Hematopoietic multipotent progenitor cell (in vitro differentiated cells): ENCODE data around the gene GPR84. TPM values are rescaled to one million over a fixed set of nuclear protein-coding genes. Genes with fewer than 3 reads are reported as not detected.
A peak's percentile ranks its signal among the peaks of the same experiment; 100 is the strongest.

Source experiments
- DNase-seq, 3 donors: peaks; one replicate each; pipeline ENCODE4 v3.0.0-alpha.2; 2011 to 2015; ENCODE audit warnings: low read depth in 2 of 3, low spot score in 2 of 3
- total RNA-seq: library from RNA; depleted of rRNA; stranded (reverse); fragments of >200 nt; gene quantifications from one replicate; pipeline ENCODE4 v1.2.3, GENCODE V29; 2012

Gene GPR84
- 0.81 TPM for total RNA-seq

DNA sequence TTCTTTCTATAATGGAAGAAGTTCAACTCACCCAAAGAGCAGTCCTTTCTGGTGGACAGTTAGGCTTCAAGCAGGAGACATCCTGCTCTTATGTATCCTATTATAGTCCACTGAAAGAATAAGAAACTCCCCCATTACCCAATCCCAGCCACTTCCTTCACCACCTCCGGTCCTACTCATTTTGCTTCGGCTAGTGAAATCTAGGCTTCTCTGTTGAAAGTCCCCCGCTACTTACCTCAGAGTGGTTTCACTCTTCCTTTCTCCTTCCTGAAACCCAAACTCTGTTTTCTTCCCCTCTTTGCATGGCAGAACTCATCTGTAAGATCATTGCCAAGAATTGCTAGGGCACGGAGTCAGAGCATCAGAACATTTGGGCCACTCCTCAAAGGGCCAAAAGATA is at the start of gene GPR84:
TSS of gene GPR84 (minus strand) at position 74 of the 400 bp plus-strand sequence. CDS start 635 bp downstream, outside the sequence.
- peak in 1 of 3 donors; percentile 58 for DNase-seq

- DNase-seq: peak; percentile 53 to 92 (median 87)
Observed at GRCh38 chr12:54413284-54414190, 49.3 kb upstream of the GPR84 start.

- no peak for DNase-seq
Observed at GRCh38 chr12:54412786-54413185, 48.5 kb upstream of the GPR84 start.

GRCh38 chr12:54412348-54412747 is 48.1 kb upstream of the GPR84 start:
- no peak for DNase-seq

DNA sequence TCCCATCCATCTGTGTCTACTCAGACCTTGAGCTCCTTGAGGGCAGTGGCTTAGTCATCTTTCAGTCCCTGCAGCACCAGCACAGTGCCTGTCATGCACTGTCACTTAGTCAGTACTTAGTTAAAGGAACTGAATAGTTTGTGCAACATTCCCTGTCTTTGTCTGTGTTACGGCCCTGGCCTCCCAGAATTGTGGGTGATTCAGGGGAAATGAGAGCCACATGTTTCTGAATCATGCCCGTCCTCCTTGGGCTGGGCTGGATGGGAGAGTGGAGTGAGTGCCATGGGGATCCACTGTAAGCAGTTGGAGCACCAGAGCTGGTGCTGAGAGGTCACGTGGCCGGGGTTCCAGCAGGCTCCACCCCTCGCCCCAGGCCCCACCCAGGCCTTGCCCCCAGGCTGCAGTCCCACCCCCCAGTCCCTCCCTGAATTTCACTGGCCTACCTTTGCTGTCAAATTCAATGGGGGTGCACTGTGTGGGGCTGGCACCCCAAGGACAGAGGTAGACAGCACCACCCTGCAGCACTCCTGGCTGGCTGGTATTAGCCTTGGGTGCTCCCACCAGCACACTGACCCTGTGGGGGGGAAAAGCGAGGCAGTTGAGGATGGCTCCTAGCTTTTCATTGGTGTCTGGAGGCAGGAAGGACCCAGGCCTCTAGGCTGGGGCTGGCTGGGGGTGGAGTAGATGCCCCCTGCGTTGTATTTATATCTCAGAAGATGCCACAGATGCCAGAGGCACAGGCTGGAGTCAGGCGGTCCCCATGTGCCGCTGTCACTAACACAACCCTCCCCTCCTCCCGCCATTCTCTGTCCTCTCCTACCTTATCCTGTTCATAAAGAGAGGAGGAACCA is 47.3 kb upstream of the GPR84 start:
- peak in 1 of 3 donors; percentile 54 for DNase-seq

DNA sequence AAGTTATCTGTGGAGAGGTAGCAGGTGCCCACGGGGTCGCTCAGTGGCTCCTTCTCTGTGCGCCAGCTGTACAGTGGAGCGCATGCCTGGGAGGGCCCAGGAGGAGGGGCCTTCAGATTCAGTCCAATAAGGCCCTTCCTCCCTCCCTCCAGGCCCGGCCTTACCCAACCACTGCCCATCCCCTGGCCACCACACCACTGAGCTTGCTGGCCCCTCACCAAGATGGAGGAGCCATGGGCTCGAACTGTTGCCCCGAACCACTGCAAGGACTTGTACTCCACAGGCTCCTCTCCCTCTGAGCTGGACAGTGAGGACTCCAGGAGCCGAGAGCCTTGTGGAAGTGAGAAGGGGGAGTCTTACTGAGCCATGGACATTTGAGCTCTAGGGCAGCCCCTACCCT is 45.0 kb upstream of the GPR84 start:
- no peak for DNase-seq

DNA sequence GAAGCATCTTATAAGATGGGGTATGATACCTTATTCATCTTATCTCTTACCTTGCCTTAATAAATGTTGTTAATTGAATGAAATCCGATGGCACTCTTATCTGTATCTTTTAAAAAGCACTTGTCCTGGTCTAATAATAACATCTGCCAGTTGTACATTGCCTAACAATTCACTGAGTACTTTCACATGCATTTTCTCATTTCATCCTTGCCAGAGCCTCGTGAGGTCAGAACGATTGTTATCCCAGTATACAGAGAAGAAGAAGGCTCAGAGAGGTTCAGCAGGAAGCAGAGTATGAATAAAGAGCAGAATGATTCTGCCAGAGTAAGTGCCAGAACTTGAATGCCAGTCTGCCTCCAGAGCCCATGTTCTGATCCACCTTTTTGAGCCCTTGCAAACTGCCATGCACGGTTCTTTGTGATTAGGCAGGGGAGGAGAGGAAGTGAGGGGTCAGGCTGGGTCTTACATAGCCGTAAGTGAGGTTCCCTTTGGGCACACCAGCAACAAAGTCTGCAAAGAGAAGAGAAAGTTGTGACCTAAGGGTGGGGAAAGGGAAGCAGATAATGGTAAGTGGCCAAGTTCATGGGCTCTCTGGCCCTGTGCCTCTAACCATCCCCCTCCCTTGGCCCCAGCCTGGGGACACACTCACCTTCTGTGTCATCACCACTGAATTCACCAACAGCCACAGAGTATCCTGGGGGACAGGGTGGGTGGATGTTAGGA is 43.1 kb upstream of the GPR84 start:
- no peak for DNase-seq

GRCh38 chr12:54405573-54405972 is 41.3 kb upstream of the GPR84 start:
- no peak for DNase-seq

DNA sequence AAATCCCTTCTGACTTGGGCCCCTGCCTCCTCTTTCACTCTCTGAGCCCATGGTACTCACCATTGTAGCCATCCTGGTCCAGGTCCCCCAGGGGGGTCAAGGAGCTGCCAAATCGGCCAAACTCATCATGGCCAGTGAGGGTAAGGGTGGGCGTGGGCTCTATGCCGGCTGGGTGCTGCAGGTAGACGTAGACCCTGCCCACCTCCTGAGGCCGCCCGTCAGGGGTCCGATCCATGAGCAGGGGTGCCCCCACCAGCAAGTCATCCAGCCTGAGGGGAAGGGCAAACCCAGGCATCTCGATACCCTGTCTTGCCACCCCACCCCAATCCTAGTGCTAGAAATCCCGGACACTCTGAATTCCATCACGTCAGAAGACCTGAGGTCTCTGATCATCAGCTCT is 40.8 kb upstream of the GPR84 start:
- no peak for DNase-seq

DNA sequence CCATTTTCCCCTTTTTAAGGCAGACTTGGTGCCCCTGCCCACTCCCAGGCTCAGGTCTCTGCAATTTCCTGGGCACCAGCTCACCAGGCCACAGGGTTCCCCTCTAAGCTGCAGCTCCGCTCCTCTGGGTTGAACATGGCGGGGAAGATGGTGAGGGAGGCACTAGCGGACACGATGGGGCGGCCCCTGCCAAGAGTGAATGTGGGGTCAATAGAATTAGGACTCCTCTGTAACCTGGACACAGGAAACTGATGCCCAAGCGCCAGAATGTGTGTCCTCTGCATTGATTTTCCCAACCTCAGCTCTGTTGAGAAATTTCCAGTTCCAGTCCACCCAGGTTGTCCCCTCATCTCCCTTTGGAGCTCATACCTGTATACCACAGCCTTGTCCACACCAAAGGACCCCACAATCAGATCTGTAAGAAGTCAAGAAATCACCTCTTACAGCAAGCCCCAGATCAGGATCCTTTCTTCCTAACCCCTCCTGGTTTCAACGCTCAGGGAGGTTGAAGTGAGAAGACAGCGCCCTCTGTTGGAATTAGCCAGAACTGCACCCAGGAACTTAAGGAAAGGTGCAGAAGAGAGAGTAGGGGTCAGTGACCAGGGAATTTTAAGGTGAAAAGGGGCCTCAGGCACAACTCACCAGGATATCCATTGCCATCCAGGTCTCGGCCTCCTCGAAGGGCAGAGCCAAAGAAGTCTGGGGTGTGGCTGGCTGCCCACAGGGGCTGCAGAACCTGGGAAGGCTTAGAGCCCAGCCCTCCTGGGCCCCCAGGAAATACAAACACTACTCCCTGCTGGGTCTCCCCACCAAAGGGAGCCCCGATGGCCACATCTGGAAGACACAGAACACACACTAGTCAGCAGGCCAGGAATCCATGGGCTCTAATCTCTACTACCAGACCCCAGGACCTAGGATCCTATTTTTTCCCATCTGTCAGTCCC is 40.0 kb upstream of the GPR84 start:
- DNase-seq: peak in 2 of 3 donors; percentile 57 to 75

- no peak for DNase-seq
Observed at GRCh38 chr12:54401119-54401518, 36.8 kb upstream of the GPR84 start.

DNA sequence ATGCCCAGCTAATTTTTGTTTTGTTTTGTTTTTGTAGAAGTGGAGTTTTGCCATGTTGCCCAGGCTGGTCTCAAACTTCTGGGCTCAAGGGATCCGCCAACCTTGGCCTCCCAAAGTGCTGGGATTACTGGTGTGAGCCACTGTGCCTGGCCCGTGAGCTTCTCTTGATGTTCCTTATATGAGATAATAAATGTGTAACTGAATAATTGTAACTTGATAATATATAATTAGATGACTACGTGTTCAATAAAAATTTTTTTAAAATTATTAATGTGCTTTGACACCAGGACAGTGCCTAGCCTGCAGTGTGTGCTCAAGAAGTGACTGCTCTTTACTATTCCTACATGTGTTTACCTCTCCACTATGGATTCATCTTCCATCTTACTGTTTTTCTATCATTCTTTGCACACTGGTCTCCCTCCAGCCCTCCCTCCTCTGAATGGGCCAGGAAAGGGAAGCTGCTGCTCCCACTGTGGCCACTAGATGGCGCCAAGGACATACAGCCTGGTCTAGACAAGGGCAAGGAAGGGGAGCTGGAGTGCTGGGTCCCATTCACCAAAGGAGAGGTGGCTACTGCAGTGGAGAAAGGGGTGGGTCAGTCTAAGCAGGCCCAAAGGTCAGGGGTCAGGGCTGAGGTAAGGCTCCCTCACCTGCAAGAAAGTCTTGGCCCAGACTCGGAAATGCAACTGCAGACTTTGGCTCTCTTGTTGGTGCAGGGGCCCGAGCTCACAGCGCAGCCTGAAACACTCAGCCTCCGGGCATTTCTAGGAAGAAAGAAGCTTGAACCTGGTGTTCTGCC is 34.9 kb upstream of the GPR84 start:
- DNase-seq: peak; percentile 82 to 93 (median 83)

- DNase-seq: no peak
Observed at GRCh38 chr12:54398218-54398617, 33.9 kb upstream of the GPR84 start.

DNA sequence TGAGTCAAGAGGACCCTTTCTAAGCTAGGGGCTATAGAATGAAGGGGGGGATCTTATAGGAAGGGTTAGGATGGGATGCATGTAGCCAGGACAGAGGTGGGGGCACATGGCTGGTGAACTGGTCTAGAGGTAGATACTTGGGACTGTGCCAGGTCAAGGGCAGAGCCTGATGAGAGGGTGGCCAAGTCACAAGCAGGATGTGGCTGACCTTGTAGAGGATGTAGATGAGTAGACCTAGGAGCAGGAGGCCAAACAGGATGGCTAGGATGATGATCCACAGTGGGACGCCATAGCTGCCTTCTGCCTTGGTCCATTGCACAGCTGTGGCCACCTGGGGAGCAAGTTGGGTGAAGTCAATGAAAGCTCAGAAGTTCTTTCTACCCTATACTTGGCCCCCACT is 32.9 kb upstream of the GPR84 start:
- no peak for DNase-seq

GRCh38 chr12:54395545-54395944 is 31.3 kb upstream of the GPR84 start:
- DNase-seq: no peak

GRCh38 chr12:54394986-54395385 is 30.7 kb upstream of the GPR84 start:
- no peak for DNase-seq

DNA sequence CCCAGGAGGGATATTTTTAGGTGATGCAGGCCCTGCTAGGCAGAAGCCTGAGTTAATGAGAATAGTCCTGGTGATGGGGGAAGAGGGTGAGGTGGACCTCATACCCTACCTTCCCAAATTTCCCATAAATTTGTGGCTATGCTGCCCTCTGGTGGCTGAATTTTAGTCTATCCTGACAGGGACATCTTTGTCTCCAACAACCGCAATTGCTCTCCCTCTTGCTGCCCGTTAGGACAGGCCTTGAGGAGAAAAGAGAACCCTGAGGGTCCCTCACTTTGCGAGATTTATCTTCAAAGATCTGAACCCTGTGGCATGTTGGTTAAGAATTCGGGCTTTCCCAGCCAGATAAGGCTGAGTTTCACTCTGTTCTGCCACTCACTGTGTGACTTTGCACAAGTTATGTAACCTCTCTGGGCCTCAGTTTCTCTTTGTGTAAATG is 30.0 kb upstream of the GPR84 start:
- DNase-seq: peak in 1 of 3 donors; percentile 46

DNA sequence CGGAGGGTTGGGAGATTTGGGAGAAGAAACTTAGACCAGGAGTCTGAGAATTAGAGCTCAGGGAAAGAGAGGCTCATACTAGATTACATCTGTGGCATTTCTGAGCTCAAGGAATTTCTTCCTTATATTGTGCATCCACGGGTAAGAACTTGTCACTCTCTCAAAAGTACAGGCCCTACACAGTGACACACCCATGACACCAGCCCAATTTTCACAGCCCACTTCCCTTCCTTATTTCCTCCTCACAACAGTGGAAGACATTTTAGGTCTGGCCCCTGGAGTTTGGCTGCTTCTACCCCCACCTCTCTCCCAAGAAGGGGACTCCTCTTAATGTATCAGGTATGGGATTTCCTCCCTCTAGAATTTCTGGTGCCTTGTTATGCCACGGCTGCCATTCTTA is 29.5 kb upstream of the GPR84 start:
- no peak for DNase-seq

GRCh38 chr12:54393207-54393609 is 28.9 kb upstream of the GPR84 start:
- DNase-seq: no peak
